ENCODE results near the gene SLC22A17.

Gene SLC22A17

DNA sequence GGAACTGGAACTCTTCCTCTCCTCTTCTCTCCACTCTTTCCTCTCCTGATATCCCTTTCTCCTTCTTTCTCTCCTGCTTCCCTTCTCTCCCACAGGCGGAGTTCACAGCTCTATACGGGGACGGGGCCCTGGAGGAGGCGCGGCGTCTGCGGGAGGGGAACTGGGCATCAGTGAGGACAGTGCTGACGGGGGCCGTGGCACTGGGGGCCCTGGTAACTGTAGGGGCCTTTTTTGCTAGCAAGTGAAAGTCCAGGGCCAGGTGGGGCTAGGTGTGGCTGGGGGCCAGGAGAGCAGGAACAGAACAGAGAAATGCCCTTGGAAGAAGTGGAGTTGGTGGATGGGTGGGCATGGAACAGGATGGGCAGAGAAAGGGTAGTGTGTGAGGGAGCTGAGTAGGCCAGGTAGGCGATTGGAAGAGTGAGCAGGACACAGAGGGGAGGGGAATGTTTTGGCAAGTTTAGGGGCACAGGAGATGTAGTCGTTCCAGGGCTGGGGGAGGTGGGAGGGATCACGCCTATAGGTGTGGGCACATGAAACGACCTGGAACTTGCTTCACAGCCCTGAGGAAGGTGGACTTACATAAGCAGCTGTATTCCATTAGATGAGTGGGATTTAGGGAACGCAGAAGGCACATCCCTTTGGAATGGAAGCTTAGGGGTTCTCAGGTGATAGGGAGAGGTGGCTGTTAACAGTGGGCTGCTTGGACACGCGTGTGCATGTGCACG, 43.8 kb downstream of the SLC22A17 start:
- Histone ChIP-seq H3K4me1 (ENCODE audit: control insufficient read depth, insufficient read depth, low read length) (peaks cover 47% of the 10 kb centered on the region), H3K9me3 (ENCODE audit: control insufficient read depth, low read length) (no peaks in the 10 kb centered on the region), H3K36me3 (ENCODE audit: control insufficient read depth, insufficient read depth, low read length, severe bottlenecking) (peaks cover 47% of the 10 kb centered on the region), H3K9ac (ENCODE audit: low read length) (peak overlapping the region; percentile 99), H3K27me3 (replicated peaks; ENCODE audit: control insufficient read depth, insufficient read depth, low read length) (no peaks in the 10 kb centered on the region), H3K4me3 (ENCODE audit: low read length) (peak overlapping the region; percentile 99)
- no peak for DNase-seq (ENCODE audit: low read depth)

DNA sequence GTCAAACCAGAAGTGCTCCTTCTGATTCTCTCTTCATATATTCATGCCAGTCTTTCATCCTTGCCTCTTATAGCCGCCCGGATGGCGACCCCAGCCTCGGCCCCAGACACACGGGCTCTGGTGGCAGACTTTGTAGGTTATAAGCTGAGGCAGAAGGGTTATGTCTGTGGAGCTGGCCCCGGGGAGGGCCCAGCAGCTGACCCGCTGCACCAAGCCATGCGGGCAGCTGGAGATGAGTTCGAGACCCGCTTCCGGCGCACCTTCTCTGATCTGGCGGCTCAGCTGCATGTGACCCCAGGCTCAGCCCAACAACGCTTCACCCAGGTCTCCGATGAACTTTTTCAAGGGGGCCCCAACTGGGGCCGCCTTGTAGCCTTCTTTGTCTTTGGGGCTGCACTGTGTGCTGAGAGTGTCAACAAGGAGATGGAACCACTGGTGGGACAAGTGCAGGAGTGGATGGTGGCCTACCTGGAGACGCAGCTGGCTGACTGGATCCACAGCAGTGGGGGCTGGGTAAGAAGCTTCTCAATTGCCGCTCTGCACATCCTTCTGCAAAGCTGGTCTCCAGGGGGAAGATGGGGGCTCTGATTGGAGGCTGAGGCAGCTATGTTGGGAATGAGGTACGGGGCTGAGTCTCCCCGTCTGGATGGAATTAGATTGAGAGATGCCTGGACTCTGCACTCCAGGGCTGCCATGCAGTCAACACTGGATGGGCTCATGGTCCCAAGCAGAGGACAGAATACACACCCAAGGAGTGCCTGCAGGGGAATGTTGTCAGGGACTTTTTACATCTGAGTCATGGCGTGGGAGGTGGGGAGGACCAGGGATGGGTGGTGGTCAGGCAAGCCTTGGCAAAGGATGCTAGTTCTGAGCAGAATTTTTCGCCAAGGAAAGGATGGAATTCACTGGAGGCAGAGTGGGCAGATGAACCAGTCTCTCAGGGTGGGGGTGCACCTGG, 44.7 kb downstream of the SLC22A17 start:
- H3K9me3 ChIP-seq (ENCODE audit: control insufficient read depth, low read length) = no peaks in the 10 kb centered on the region
- H3K9ac ChIP-seq (ENCODE audit: low read length) = peak overlapping the region; percentile 99
- peak overlapping the region; percentile 99 for H3K4me3 ChIP-seq (ENCODE audit: low read length)
- H3K36me3 ChIP-seq (ENCODE audit: control insufficient read depth, insufficient read depth, low read length, severe bottlenecking) = peaks cover 47% of the 10 kb centered on the region
- no peaks in the 10 kb centered on the region for H3K27me3 ChIP-seq (replicated peaks; ENCODE audit: control insufficient read depth, insufficient read depth, low read length)
- H3K4me1 ChIP-seq (ENCODE audit: control insufficient read depth, insufficient read depth, low read length) = peaks cover 47% of the 10 kb centered on the region
- no peak for DNase-seq (ENCODE audit: low read depth)

DNA sequence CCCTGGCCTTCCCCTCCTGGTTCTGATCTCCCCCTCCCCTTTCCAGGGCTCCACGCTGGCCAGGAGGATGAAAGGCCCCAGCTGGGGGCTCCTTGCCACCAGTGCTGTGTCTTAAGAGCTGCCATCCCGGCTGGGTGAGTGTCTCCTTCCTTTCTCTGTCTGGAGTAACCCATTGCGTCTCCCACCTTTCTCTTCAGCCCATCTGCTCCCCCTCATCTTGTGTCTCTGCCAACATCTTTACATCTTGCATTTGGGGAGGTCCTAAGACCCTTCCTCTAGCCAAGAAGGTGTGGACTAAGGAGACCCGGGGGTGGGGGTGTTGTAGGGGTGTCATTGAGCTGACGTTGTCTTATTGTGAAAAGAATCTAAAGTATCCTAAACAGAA, 45.5 kb downstream of the SLC22A17 start:
- Histone ChIP-seq H3K9ac (ENCODE audit: low read length) (peak overlapping the region; percentile 99), H3K4me3 (ENCODE audit: low read length) (peak overlapping the region; percentile 99), H3K4me1 (ENCODE audit: control insufficient read depth, insufficient read depth, low read length) (peaks cover 47% of the 10 kb centered on the region), H3K27me3 (replicated peaks; ENCODE audit: control insufficient read depth, insufficient read depth, low read length) (no peaks in the 10 kb centered on the region), H3K36me3 (ENCODE audit: control insufficient read depth, insufficient read depth, low read length, severe bottlenecking) (peaks cover 41% of the 10 kb centered on the region), H3K9me3 (ENCODE audit: control insufficient read depth, low read length) (no peaks in the 10 kb centered on the region)
- DNase-seq (ENCODE audit: low read depth) = no peak

DNA sequence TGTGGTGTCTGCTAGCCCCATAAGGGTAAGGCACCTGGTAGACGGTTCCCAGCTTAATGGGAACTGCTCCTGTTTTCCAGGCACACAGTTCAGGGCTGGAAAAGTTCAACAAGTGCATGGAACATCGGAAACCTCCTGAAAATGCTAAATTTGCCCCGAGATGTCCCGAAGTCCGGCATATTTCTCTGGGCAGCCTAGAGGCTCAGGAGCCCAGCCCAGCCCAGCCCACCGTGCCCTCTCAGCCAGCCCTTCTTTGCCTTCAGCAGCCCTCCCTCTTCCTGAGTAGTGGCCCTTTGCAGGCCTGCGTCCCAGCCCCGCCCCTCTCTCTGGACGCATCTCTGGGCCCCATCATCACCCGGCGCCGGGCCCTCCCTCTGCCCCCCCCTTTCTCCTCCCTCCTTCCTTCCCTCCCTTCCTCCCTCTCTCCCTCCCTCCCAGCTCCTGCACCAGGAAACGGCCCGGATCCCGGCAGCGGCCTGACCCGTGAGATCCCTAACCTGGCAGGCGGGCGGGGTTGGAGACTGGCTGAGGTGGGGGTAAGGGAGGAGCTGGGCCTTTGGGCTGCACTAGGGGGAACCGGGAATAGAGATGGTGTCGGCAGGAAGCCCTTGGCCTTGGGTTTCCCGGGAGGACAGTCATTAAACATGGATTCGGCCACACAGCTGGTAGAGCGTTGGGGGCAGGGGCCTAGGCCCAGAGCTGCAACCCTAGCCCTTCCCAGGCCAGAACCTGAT, 46.1 kb downstream of the SLC22A17 start, which contains the start of gene BCL2L2:
Gene BCL2L2, plus strand, starts transcription at position 422 of the 734 bp plus-strand sequence. CDS start 935 bp downstream, outside the sequence.
- Histone ChIP-seq H3K27me3 (replicated peaks; ENCODE audit: control insufficient read depth, insufficient read depth, low read length) (no peaks in the 10 kb centered on the region), H3K36me3 (ENCODE audit: control insufficient read depth, insufficient read depth, low read length, severe bottlenecking) (peaks cover 35% of the 10 kb centered on the region), H3K4me1 (ENCODE audit: control insufficient read depth, insufficient read depth, low read length) (peaks cover 47% of the 10 kb centered on the region), H3K9ac (ENCODE audit: low read length) (peak within 1 kb of the TSS; percentile 99), H3K4me3 (ENCODE audit: low read length) (peak within 1 kb of the TSS; percentile 99), H3K9me3 (ENCODE audit: control insufficient read depth, low read length) (no peaks in the 10 kb centered on the region)
- peak; percentile 96 for DNase-seq (ENCODE audit: low read depth)

DNA sequence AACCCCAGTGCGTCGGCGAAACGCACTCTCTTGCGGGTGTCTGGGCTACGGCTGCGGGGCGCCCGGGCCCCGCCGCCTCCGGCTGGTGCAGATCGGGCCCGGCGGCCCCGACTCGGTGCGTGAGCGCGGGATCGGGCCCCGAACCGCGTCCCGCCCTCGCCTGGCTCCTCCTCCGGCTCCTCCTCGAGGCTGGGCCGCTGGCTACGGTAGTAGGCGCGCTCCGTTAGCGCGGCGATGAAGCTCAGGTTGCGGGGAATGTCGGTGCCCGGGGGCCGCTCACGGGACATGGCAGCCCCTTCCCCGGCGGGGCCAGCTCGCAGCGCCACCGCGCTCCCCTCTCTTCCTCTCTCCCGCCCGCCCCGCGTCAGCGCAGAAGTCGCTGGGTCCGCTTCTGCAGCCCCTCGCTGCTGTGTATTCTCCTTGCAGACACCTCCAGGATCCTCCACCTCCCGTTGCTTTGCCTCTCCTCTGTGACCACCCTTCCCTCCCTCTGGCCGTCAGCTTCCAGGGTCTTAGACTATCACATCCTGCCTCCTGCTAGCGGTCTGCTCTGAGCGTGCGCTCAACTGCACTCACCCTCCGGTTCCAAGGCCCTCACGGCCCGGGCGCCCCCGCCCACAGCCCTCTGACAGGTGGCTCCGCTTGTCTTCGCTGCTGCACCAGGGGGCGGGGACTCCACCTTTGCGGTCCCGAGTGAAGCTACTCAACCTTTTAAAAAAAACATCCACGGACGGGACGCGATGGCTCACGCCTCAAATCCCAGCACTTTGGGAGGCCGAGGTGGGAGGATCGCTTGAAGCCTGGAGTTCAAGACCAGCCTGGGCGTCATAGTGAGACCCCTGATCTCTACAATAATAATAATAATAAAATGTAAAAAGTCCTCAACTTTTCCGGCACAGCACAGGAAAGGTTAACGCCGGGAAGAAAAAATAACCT, 50.1 kb downstream of the SLC22A17 start, which contains the start of gene PPP1R3E:
Gene PPP1R3E, minus strand, starts transcription at position 570 of the 936 bp plus-strand sequence. Its CDS starts 283 bp downstream, at position 287.
- Histone ChIP-seq H3K9ac (ENCODE audit: low read length) (peak within 1 kb of the TSS; percentile 89), H3K36me3 (ENCODE audit: control insufficient read depth, insufficient read depth, low read length, severe bottlenecking) (no peaks in the 10 kb centered on the region), H3K4me3 (ENCODE audit: low read length) (peak within 1 kb of the TSS; percentile 81), H3K27me3 (replicated peaks; ENCODE audit: control insufficient read depth, insufficient read depth, low read length) (no peaks in the 10 kb centered on the region), H3K4me1 (ENCODE audit: control insufficient read depth, insufficient read depth, low read length) (peaks cover 47% of the 10 kb centered on the region), H3K9me3 (ENCODE audit: control insufficient read depth, low read length) (no peaks in the 10 kb centered on the region)
- peak; percentile 83 for DNase-seq (ENCODE audit: low read depth)

DNA sequence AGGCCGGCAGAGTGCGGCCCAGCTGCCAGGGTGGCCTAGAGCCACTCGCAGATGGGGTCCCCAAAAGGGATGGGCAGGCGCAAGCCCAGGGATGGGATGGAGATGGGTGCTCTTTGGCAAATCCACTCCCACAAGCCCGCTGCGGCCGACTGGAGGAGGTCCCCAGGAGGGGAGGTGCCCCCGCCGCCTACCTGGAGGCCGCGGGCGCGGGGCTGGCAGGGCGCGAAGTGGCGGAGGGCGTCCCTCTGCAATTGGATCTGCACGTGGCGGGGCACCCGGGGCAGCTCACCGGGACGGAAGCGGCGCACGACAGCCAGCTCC, 50.8 kb downstream of the SLC22A17 start:
- peaks cover 45% of the 10 kb centered on the region for H3K4me1 ChIP-seq (ENCODE audit: control insufficient read depth, insufficient read depth, low read length)
- peak overlapping the region; percentile 89 for H3K9ac ChIP-seq (ENCODE audit: low read length)
- no peak for DNase-seq (ENCODE audit: low read depth)
- H3K9me3 ChIP-seq (ENCODE audit: control insufficient read depth, low read length) = no peaks in the 10 kb centered on the region
- peak overlapping the region; percentile 81 for H3K4me3 ChIP-seq (ENCODE audit: low read length)
- no peaks in the 10 kb centered on the region for H3K27me3 ChIP-seq (replicated peaks; ENCODE audit: control insufficient read depth, insufficient read depth, low read length)
- H3K36me3 ChIP-seq (ENCODE audit: control insufficient read depth, insufficient read depth, low read length, severe bottlenecking) = no peaks in the 10 kb centered on the region

DNA sequence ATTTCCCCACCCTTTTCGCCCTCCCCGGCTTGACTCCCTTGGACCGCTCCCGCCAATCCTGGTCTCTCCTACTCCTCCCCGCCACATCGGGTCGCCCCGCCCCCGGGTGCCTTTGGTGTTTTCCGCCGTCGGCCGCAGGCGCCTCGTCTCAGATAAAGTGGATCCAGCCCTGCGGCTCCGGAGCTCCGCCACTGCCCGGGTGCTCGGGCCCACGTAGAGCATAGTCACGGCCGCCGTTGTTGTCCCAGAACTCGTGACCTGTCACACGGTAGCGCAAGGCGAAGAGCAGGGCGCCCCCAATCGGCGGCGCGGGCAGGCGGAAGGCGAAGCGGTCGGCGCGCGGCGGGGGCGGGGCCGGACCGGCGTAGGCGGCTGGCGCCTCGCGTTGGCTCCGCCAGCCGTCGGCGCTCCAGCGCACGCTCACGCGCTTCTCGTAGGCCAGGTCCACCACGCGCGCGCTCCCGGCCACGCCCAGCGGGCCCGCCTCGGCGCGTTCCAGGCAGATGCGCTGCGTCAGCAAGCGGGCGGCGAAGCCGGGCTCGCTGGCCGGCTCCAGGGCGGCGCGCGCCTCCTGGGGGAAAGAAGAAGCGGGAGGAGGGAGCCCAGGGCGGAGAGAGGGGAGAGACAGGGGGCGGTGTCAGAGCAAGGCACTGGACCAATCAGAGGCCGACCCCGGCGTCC, 51.3 kb downstream of the SLC22A17 start:
- peak; percentile 99 for DNase-seq (ENCODE audit: low read depth)
- Histone ChIP-seq H3K4me3 (ENCODE audit: low read length) (peak overlapping the region; percentile 97), H3K4me1 (ENCODE audit: control insufficient read depth, insufficient read depth, low read length) (peaks cover 45% of the 10 kb centered on the region), H3K9ac (ENCODE audit: low read length) (peak overlapping the region; percentile 98), H3K36me3 (ENCODE audit: control insufficient read depth, insufficient read depth, low read length, severe bottlenecking) (no peaks in the 10 kb centered on the region), H3K27me3 (replicated peaks; ENCODE audit: control insufficient read depth, insufficient read depth, low read length) (no peaks in the 10 kb centered on the region), H3K9me3 (ENCODE audit: control insufficient read depth, low read length) (no peaks in the 10 kb centered on the region)

DNA sequence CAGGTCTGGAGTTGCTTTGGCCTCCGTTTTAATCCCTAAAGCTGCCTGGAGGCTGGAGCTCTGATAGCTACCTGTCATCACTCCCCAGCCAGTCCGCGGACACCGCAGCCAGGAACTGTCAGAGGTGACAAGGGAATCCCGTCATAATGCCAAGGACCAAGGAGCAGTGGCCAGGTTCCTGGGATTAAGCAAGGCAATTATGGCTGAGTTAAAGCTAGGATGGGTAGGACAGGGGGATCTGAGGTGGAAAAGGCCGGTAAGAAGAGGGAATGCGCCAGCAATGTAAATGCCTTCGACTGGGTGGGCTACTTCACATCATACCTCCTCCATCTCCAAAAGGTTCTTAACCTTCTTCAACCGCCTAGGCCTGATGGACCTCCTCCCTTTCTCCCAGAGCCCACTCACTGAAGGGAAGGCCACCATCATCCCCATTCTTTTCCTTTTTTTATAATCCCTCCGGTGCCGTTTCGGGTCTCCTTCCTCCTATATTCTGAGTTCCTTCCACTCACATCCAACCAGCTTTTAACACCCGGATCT, 51.9 kb downstream of the SLC22A17 start:
- H3K4me1 ChIP-seq (ENCODE audit: control insufficient read depth, insufficient read depth, low read length) = peaks cover 39% of the 10 kb centered on the region
- no peaks in the 10 kb centered on the region for H3K36me3 ChIP-seq (ENCODE audit: control insufficient read depth, insufficient read depth, low read length, severe bottlenecking)
- H3K4me3 ChIP-seq (ENCODE audit: low read length) = peak overlapping the region; percentile 97
- H3K9me3 ChIP-seq (ENCODE audit: control insufficient read depth, low read length) = no peaks in the 10 kb centered on the region
- DNase-seq (ENCODE audit: low read depth) = peak; percentile 60
- H3K27me3 ChIP-seq (replicated peaks; ENCODE audit: control insufficient read depth, insufficient read depth, low read length) = no peaks in the 10 kb centered on the region
- H3K9ac ChIP-seq (ENCODE audit: low read length) = peak overlapping the region; percentile 98

DNA sequence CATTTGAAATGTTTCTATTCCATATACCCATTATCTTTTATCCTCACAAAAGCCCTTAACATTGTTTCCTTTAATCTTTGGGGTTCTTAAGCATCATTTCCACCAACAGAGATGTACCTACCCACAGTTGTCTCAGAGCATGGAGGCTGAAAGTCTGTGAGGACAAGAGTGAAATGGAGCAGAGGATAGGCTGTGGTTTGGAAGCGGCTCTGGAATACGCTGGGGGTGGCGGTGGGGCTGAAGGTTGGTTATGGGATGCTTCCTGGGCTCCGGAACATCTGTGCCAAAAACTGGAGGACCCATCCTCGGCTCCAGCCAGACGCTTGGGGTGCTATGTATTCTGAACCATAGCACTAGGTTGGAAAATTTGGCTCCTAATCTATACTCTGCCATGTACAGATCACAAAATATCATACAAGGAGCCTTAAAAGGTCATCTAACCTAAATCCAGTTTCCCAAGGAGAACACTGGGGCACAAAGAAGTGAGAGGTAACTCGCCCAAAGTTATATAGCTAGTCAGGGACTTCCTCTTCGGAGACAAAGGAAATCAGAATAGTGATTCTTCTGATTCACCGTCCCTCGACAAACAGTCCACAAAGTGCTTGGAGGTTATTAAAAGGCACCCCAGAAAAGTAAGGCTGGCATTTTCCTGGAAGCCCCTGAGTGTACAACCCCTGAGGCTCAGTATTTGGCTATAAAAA, 52.6 kb downstream of the SLC22A17 start:
- DNase-seq (ENCODE audit: low read depth) = no peak

More for the DNA sequence above, 52.6 kb downstream of the SLC22A17 start:
- Histone ChIP-seq H3K9me3 (ENCODE audit: control insufficient read depth, low read length) (no peaks in the 10 kb centered on the region), H3K36me3 (ENCODE audit: control insufficient read depth, insufficient read depth, low read length, severe bottlenecking) (no peaks in the 10 kb centered on the region), H3K27me3 (replicated peaks; ENCODE audit: control insufficient read depth, insufficient read depth, low read length) (no peaks in the 10 kb centered on the region), H3K4me3 (ENCODE audit: low read length) (peak overlapping the region; percentile 97), H3K9ac (ENCODE audit: low read length) (peak overlapping the region; percentile 98), H3K4me1 (ENCODE audit: control insufficient read depth, insufficient read depth, low read length) (peaks cover 37% of the 10 kb centered on the region)
